Measurements from ENCODE around the gene RAB11FIP3. TPM values are rescaled to one million over a fixed set of nuclear protein-coding genes. Genes with fewer than 3 reads are reported as not detected.

RAB11FIP3 gene
- total and polyA plus RNA-seq, 10 of the 15 experiments (the other 5 are each of a cell fraction or from before 2014, with no cell fraction given) = 1.2 to 27.3 (median 7.7) TPM

GRCh38 chr16:515175-515938 is 89.9 kb downstream of the RAB11FIP3 start:
- no peak for ATAC-seq
- POLR2A ChIA-PET = no interaction called here

GRCh38 chr16:515939-516226 is 90.4 kb downstream of the RAB11FIP3 start:
- FAIRE-seq = no peak
- Histone ChIP-seq H3K4me3 (no peak overlapping the region), H2AFZ (ENCODE audit: control insufficient read depth, low read depth, low read length) (no peak overlapping the region), H3K27me3 (replicated peaks in 1 of 2; ENCODE audit: control insufficient read depth in 2 of 2, insufficient read depth in 2 of 2, low read length in 1 of 2) (no peaks in the 10 kb centered on the region), H4K20me1 (ENCODE audit: control insufficient read depth, insufficient read depth) (no peaks in the 10 kb centered on the region), H3K4me1 (ENCODE audit: control insufficient read depth, insufficient read depth, low read length) (no peaks in the 10 kb centered on the region), H3K27ac (ENCODE audit: control insufficient read depth, insufficient read depth) (no peak overlapping the region), H3K79me2 (ENCODE audit: control insufficient read depth, insufficient read depth, low read length) (no peaks in the 10 kb centered on the region), H3K9ac (ENCODE audit: control insufficient read depth, insufficient read depth, low read length) (no peak overlapping the region), H3K4me2 (ENCODE audit: control insufficient read depth, insufficient read depth) (no peak overlapping the region), H3K36me3 (ENCODE audit: control insufficient read depth in 2 of 2, insufficient read depth in 2 of 2, low read length in 1 of 2) (peaks cover 0 to 2% of the 10 kb centered on the region in 2 experiments; a peak in 3 of 4 replicates), H3K9me3 (replicated peaks; ENCODE audit: control insufficient read depth, insufficient read depth, low read length) (no peaks in the 10 kb centered on the region)
- in situ Hi-C loops (cut with MboI) = no loop called here
- 97% methylated on average over 11 of the region's 11 CpGs for WGBS (ENCODE audit: insufficient coverage, insufficient replicate concordance, low lambda C conversion rate, missing lambda C conversion rate)
- no TSS peak for BruUV-seq (replicated peaks)
- DNase-seq (ENCODE audit: low read depth, low spot score) = no peak
- intact Hi-C loops (cut with micrococcal nuclease; ENCODE audit: unreplicated experiment) = no loop called here
- ATAC-seq = no peak
- SMC1A ChIA-PET (ENCODE audit: uncharacterized antibody, unreplicated experiment) = no interaction called here
- CTCF ChIA-PET = no interaction called here
- RAD21 ChIA-PET (ENCODE audit: unreplicated experiment) = no interaction called here
- POLR2A ChIA-PET = no interaction called here
- TF ChIP-seq CHD2 (IDR thresholded peaks at IDR 0.05; ENCODE audit: borderline replicate concordance, low read depth, low read length) (no peak), LARP7 (IDR thresholded peaks at IDR 0.05) (no peak), POU2F2 (IDR thresholded peaks at IDR 0.05; ENCODE audit: borderline replicate concordance, low read depth, low read length) (no peak), JUND (IDR thresholded peaks at IDR 0.05; ENCODE audit: low read depth, low read length) (no peak), RUNX3 (IDR thresholded peaks at IDR 0.05; ENCODE audit: low read length) (no peak), GABPA (IDR thresholded peaks at IDR 0.05; ENCODE audit: low read depth) (no peak), KAT2A (conservative IDR thresholded peaks at IDR 0.05; ENCODE audit: control insufficient read depth, low read depth, low read length) (no peak), POLR2AphosphoS2 (IDR thresholded peaks at IDR 0.05; ENCODE audit: low read depth, low read length) (no peak), NFYB (IDR thresholded peaks at IDR 0.05; ENCODE audit: insufficient read depth, low read depth, low read length) (no peak), HSF1 (IDR thresholded peaks at IDR 0.05; ENCODE audit: low read depth, low read length) (no peak), ZBTB33 (IDR thresholded peaks at IDR 0.05) (no peak), YBX1 (IDR thresholded peaks at IDR 0.05) (no peak), CEBPB (IDR thresholded peaks at IDR 0.05; ENCODE audit: borderline replicate concordance in 1 of 2, low read depth in 2 of 2, low read length in 2 of 2) (no peak), ATF7 (IDR thresholded peaks at IDR 0.05; ENCODE audit: low read depth) (no peak), MTA3 (IDR thresholded peaks at IDR 0.05; ENCODE audit: borderline replicate concordance, low read length) (no peak)

More at GRCh38 chr16:515175-515938, 89.9 kb downstream of the RAB11FIP3 start:
- H3K79me2 ChIP-seq (ENCODE audit: control insufficient read depth, insufficient read depth, low read length) = no peaks in the 10 kb centered on the region
- H2AFZ ChIP-seq (ENCODE audit: control insufficient read depth, low read depth, low read length) = no peak overlapping the region
- H4K20me1 ChIP-seq (ENCODE audit: control insufficient read depth, insufficient read depth) = no peaks in the 10 kb centered on the region
- no peaks in the 10 kb centered on the region for H3K4me1 ChIP-seq (ENCODE audit: control insufficient read depth, insufficient read depth, low read length)
- no peak for FAIRE-seq
- H3K4me2 ChIP-seq (ENCODE audit: control insufficient read depth, insufficient read depth) = no peak overlapping the region
- peaks cover 0 to 2% of the 10 kb centered on the region in 2 experiments; a peak in 1 of 4 replicates for H3K36me3 ChIP-seq (ENCODE audit: control insufficient read depth in 2 of 2, insufficient read depth in 2 of 2, low read length in 1 of 2)
- H3K4me3 ChIP-seq = no peak overlapping the region
- ChIA-PET RAD21 (ENCODE audit: unreplicated experiment) (no interaction called here), CTCF (no interaction called here), SMC1A (ENCODE audit: uncharacterized antibody, unreplicated experiment) (no interaction called here)
- no peak for TF ChIP-seq POLR2AphosphoS5 (IDR thresholded peaks at IDR 0.05; ENCODE audit: low read length)
- no TSS peak for BruUV-seq (replicated peaks)
- DNase-seq (ENCODE audit: low read depth, low spot score) = no peak
- in situ Hi-C loops (cut with MboI) = no loop called here
- no peak overlapping the region for H3K27ac ChIP-seq (ENCODE audit: control insufficient read depth, insufficient read depth)
- 96% methylated on average over 35 of the region's 45 CpGs for WGBS (ENCODE audit: insufficient coverage, insufficient replicate concordance, low lambda C conversion rate, missing lambda C conversion rate)
- H3K9me3 ChIP-seq (replicated peaks; ENCODE audit: control insufficient read depth, insufficient read depth, low read length) = no peaks in the 10 kb centered on the region
- no peaks in the 10 kb centered on the region for H3K27me3 ChIP-seq (replicated peaks in 1 of 2; ENCODE audit: control insufficient read depth in 2 of 2, insufficient read depth in 2 of 2, low read length in 1 of 2)
- intact Hi-C loops (cut with micrococcal nuclease; ENCODE audit: unreplicated experiment) = no loop called here
- no peak overlapping the region for H3K9ac ChIP-seq (ENCODE audit: control insufficient read depth, insufficient read depth, low read length)
